SU-DHL-6 (cell line): ENCODE results near the gene PTDSS2.

Experiments used
- H2AFZ ChIP-seq: fragments of 200-600 bp; sonication (generic); 2 replicates; pipeline ENCODE4 v1.6.1; 2014; ENCODE audit warnings: low read depth, mild to moderate bottlenecking, moderate library complexity, mixed read lengths, antibody characterized with exemption, low read length; ENCODE audit not compliant: severe bottlenecking
- H3F3A ChIP-seq: fragments of 200-600 bp; shearing (Covaris generic); 2 replicates; pipeline ENCODE4 v1.6.0; 2016; ENCODE audit warnings: antibody characterized with exemption, mild to moderate bottlenecking; ENCODE audit not compliant: insufficient read depth
- H3K27ac ChIP-seq: fragments of 200-600 bp; sonication (generic); 2 replicates; pipeline ENCODE4 v1.5.1; 2016; ENCODE audit warnings: low read depth, mild to moderate bottlenecking, low read length, moderate library complexity, mixed read lengths
- H3K27me3 ChIP-seq: fragments of 200-600 bp; sonication (generic), shearing (Covaris generic); 2 replicates; pipeline ENCODE4 v1.6.0; 2014; ENCODE audit warnings: mild to moderate bottlenecking, low read length
- H3K36me3 ChIP-seq: fragments of 200-600 bp; sonication (generic); 2 replicates; pipeline ENCODE4 v1.6.1; 2014; ENCODE audit warnings: mild to moderate bottlenecking, low read length, mixed read lengths
- H3K4me2 ChIP-seq: fragments of 300-600, 200-600 bp; shearing (Covaris generic), sonication (generic); 2 replicates; pipeline ENCODE4 v1.6.0; 2014; ENCODE audit warnings: low read length, low read depth, mild to moderate bottlenecking; ENCODE audit not compliant: poor library complexity, severe bottlenecking
- H3K4me3 ChIP-seq: fragments of 200-600 bp; sonication (generic); 2 replicates; pipeline ENCODE4 v1.5.1; 2014; ENCODE audit warnings: antibody characterized with exemption, low read length, mild to moderate bottlenecking, mixed read lengths; ENCODE audit not compliant: insufficient read depth, poor library complexity, severe bottlenecking
- H3K79me2 ChIP-seq: fragments of 200-600 bp; sonication (generic); 2 replicates; pipeline ENCODE4 v1.6.1; 2014; ENCODE audit warnings: mild to moderate bottlenecking, low read length, moderate library complexity; ENCODE audit not compliant: insufficient read depth
- H3K9ac ChIP-seq: fragments of 200-600 bp; sonication (generic); 2 replicates; pipeline ENCODE4 v1.7.0; 2014; ENCODE audit warnings: mild to moderate bottlenecking, low read length
- H3K9me2 ChIP-seq: fragments of 200-600 bp; sonication (generic); replicated peaks from 2 replicates; pipeline ENCODE4 v1.6.1; 2014; ENCODE audit warnings: low read length; ENCODE audit not compliant: insufficient read depth
- H3K9me3 ChIP-seq: fragments of 200-600 bp; sonication (generic); 2 replicates; pipeline ENCODE4 v1.6.1; 2014; ENCODE audit warnings: low read length, mixed read lengths; ENCODE audit not compliant: insufficient read depth
- H4K20me1 ChIP-seq: fragments of 200-600 bp; sonication (generic); 2 replicates; pipeline ENCODE4 v1.6.1; 2014; ENCODE audit warnings: low read depth, mild to moderate bottlenecking, antibody characterized with exemption, low read length, moderate library complexity, mixed read lengths
- EZH2phosphoT487 ChIP-seq: fragments of 200-600 bp; sonication (generic), shearing (Covaris generic); conservative IDR thresholded peaks from 2 replicates; pipeline ENCODE4 v1.6.1; 2018; ENCODE audit warnings: mild to moderate bottlenecking, antibody characterized with exemption, low read length, moderate library complexity, mixed read lengths
- TF ChIP-seq, protein P1 (sequence below): fragments of 200-600 bp; sonication (generic); IDR thresholded peaks from one replicate; pipeline ENCODE4 v1.5.1; 2017; ENCODE audit warnings: antibody characterized with exemption, mild to moderate bottlenecking, low read length, moderate library complexity; ENCODE audit not compliant: insufficient read depth, poor library complexity, severe bottlenecking

PTDSS2 gene

DNA sequence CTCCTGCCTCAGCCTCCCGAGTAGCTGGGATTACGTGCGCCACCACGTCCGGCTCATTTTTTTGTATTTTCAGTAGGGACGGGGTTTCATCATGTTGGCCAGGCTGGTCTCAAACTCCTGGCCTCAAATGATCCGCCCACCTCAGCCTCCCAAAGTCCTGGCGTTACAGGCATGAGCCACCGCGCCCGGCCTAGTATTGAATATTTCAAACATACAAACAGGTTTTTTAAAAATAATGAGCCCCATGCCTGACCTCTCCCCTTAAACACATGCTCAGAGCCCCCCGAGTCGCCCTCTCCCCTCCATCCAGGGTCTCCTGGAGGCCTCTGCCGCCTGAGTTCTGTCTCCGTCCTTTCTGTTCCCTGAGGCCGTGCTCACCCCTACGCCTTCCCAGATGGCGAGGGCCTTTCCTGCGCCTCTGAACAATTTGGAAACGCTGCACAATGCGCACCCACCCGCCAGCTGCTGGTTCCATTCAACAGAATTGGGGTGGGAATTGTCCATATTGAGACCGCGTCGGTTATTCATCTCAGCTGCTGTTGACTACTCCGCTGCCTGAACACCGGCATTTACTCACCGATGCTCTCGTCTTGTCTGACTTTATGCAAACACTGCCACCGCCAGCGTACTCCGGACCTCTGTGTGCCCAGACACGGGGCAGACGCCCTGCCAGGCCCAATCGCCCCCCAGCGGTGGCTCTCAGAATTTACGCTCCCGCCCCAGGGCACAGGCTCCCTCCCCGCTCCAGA is 70.5 kb downstream of the PTDSS2 start:
- Histone ChIP-seq H2AFZ (no peak overlapping the region), H3K4me2 (no peak overlapping the region), H3K27ac (no peak overlapping the region), H3K36me3 (no peaks in the 10 kb centered on the region), H3K9ac (no peak overlapping the region), H4K20me1 (no peaks in the 10 kb centered on the region), H3K27me3 (no peaks in the 10 kb centered on the region), H3K9me2 (no peaks in the 10 kb centered on the region), H3K79me2 (no peaks in the 10 kb centered on the region), H3K9me3 (no peaks in the 10 kb centered on the region), H3F3A (no peaks in the 10 kb centered on the region), H3K4me3 (no peak overlapping the region)
- no peak for TF ChIP-seq EZH2phosphoT487
- TF ChIP-seq, protein P1, sequence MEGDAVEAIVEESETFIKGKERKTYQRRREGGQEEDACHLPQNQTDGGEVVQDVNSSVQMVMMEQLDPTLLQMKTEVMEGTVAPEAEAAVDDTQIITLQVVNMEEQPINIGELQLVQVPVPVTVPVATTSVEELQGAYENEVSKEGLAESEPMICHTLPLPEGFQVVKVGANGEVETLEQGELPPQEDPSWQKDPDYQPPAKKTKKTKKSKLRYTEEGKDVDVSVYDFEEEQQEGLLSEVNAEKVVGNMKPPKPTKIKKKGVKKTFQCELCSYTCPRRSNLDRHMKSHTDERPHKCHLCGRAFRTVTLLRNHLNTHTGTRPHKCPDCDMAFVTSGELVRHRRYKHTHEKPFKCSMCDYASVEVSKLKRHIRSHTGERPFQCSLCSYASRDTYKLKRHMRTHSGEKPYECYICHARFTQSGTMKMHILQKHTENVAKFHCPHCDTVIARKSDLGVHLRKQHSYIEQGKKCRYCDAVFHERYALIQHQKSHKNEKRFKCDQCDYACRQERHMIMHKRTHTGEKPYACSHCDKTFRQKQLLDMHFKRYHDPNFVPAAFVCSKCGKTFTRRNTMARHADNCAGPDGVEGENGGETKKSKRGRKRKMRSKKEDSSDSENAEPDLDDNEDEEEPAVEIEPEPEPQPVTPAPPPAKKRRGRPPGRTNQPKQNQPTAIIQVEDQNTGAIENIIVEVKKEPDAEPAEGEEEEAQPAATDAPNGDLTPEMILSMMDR = peak; percentile 56

DNA sequence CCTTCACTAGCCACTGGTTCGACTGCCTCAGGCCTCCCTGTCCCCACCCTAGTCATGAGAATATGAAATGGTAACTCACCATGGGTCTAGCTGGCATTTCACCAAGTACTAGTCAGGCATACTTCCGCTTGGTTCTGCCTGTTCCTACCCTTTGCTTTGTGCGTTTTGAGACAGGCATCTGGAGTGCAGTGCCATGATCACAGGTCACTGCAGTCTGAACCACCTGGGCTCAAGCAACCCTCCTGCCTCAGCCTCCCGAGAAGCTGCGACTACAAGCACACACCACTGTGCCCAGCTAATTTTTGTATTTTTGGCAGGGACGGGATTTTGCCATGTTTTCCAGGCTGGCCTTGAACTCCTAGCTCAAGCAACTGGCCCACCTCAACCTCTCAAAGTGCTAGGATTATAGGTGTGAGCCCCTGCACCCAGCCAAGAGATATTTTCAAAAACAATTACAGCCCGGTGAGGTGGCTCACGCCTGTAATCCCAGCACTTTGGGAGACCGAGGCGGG is 71.2 kb downstream of the PTDSS2 start:
- TF ChIP-seq, protein P1 = no peak
- TF ChIP-seq EZH2phosphoT487 = no peak
- Histone ChIP-seq H3F3A (no peaks in the 10 kb centered on the region), H3K79me2 (no peaks in the 10 kb centered on the region), H3K27ac (no peak overlapping the region), H3K27me3 (no peaks in the 10 kb centered on the region), H3K9ac (no peak overlapping the region), H2AFZ (no peak overlapping the region), H3K36me3 (no peaks in the 10 kb centered on the region), H3K9me2 (no peaks in the 10 kb centered on the region), H3K4me2 (no peak overlapping the region), H4K20me1 (no peaks in the 10 kb centered on the region), H3K4me3 (no peak overlapping the region), H3K9me3 (no peaks in the 10 kb centered on the region)

DNA sequence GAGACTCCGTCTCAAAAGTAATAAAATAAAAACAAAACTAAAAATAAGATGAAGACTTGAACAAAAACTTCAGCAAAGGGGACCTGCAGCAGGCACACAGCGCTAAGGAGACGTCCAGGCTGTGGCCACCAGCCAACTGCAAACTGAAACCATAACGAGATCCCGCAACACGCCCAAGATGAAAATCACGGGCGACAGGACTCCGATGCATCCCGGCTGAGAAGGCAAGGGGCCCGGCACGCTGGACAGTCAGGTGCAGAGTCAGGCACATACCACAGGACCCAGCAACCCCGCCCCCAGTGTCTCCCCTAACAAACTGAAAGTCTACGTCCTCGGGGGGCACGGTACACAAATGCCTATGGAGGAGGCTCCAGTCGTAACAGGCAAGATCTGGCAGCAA is 76.1 kb downstream of the PTDSS2 start:
- Histone ChIP-seq H3K4me2 (no peak overlapping the region), H3K27me3 (no peaks in the 10 kb centered on the region), H3K9me3 (no peaks in the 10 kb centered on the region), H3K4me3 (no peak overlapping the region), H3K36me3 (no peaks in the 10 kb centered on the region), H3F3A (no peaks in the 10 kb centered on the region), H2AFZ (no peak overlapping the region), H4K20me1 (no peaks in the 10 kb centered on the region), H3K9me2 (no peaks in the 10 kb centered on the region), H3K79me2 (no peaks in the 10 kb centered on the region), H3K9ac (no peak overlapping the region), H3K27ac (no peak overlapping the region)
- TF ChIP-seq EZH2phosphoT487 = no peak
- TF ChIP-seq, protein P1 = no peak
